Retinal pigment epithelial cell (primary cell): ENCODE results near the gene RAD52.

Source experiments
- DNase-seq: peaks from one replicate; pipeline ENCODE4 v3.0.0-alpha.2; 2010; ENCODE audit warnings: low read depth
- H3K4me3 ChIP-seq: 2 replicates; pipeline ENCODE4 v1.5.1; 2011; ENCODE audit warnings: mild to moderate bottlenecking, low read length, control low read depth, moderate library complexity
- TF ChIP-seq, protein P1 (sequence below): conservative IDR thresholded peaks from 2 replicates; pipeline ENCODE4 v1.5.1; 2011; ENCODE audit warnings: low read depth, low read length, control low read depth, inconsistent platforms

Gene RAD52

DNA sequence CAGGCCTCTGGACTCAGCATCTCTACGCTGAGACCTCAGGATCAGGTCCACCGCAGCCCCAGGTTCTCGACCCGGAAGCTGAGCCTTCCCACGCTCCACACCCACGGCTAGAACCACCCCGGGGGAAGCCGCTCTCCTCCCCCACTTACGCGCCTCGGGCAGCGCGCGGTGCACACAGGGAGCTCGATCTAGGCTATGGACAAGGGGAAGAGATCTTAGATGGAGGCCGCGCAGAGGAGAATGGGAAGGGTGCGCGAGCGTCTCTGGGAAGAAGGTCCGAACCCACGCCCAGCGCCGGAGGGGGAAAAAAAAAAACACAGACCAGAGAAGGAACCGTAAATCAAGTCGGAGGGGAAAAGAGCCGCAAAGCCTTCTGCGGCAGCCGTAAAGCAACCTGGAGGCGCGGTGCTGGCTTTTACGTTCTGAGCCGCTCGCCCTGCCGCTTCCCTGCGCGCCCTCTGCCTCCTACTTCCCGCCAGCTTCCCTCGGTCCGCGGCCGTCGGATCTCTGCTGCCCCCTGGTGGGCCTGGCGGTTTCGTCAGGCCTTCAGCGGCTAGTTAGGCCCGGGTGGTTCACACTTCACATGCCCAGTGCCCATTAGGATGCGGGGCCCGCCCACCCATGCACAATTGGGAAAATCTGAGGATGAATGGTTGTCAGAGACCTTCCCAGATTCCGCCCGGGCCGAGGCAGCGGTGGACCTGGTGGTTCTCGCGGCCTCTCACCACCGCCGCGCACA, at the start of gene RAD52:
RAD52 (minus strand) TSS at position 242 of the 739 bp plus-strand sequence. CDS start 16,636 bp downstream, outside the sequence.
- TF ChIP-seq, protein P1, sequence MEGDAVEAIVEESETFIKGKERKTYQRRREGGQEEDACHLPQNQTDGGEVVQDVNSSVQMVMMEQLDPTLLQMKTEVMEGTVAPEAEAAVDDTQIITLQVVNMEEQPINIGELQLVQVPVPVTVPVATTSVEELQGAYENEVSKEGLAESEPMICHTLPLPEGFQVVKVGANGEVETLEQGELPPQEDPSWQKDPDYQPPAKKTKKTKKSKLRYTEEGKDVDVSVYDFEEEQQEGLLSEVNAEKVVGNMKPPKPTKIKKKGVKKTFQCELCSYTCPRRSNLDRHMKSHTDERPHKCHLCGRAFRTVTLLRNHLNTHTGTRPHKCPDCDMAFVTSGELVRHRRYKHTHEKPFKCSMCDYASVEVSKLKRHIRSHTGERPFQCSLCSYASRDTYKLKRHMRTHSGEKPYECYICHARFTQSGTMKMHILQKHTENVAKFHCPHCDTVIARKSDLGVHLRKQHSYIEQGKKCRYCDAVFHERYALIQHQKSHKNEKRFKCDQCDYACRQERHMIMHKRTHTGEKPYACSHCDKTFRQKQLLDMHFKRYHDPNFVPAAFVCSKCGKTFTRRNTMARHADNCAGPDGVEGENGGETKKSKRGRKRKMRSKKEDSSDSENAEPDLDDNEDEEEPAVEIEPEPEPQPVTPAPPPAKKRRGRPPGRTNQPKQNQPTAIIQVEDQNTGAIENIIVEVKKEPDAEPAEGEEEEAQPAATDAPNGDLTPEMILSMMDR: peak; percentile 88
- H3K4me3 ChIP-seq: peak within 1 kb of the TSS; percentile 78
- peak; percentile 97 for DNase-seq

DNA sequence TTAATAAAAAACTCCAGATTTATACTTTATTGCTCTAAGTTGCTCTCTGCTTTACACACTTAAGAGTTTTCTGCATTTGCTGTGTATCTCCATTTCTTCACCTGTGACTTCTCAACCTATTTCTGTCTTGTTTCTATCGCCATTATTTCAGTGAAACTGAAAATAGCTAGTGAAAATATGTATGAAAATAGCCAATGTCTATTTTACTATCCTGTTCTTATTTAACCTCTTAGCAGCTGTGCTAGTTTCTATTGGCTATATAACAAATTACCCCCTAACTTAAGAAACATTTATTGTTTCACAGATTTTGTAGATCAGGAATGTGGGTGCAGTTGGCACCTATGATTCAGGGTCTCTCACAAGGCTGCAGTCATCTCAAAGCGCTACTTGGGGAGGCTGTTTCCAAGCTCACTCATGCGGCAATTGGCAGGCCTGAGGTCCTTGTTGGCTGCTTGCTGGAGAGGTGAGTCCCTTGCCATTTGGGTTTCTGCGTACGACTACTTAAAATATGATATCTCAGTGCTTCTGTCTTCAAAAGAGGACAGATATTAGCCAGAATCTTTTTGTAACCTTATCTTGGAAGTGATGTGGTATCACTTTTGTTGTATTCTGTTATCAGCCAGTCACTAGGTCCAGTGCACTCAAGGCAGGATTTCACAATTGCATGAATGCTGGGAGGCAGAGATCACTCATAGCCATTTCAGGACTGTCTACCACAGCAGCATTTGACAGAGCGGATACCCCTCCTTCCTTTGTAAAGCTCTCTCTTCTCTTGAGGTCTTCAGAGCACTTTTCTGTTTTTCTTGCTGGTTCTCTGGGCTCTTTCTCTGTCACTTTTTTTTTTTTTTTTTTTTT, 48.8 kb upstream of the RAD52 start:
- no peak overlapping the region for H3K4me3 ChIP-seq
- DNase-seq: no peak
- TF ChIP-seq, protein P1: no peak

DNA sequence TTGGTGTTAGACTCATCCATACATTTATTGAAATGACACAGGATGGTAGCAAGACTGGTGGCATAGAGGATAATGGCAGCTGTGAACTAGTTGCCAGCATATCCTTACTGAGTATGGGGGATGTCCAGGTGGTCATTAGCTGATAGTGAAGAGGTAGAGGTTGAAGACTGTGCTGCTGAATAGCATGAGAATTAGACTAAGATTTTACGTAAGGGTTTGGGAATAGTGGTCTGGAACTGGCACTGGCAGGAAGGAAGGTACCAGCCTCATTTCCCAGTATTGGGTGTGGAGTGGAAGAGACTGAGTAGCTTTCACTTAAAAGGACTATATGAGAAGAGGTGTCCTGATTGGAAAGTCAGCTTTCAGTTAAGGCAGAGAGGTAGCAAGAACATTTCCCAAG, 48.0 kb upstream of the RAD52 start:
- TF ChIP-seq, protein P1: no peak
- H3K4me3 ChIP-seq: no peak overlapping the region
- no peak for DNase-seq

DNA sequence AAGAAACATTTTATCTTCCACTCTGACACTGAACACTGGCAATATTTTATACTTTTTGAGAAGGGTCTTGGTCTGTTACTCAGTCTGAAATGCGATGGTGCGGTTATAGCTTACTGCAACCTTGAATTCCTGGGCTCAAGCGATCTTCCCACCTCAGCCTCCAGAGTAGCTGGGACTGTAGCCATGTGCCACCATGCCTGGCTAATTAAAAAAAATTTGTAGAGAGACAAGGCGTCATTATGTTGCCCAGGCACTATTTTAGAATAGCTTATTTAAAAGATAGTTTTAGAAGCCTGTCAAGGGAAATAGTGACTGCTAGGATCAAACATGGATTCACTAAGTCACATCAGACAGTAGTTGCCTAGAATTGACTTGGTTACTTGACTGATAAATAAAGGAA, 47.4 kb upstream of the RAD52 start:
- TF ChIP-seq, protein P1: no peak
- DNase-seq: no peak
- H3K4me3 ChIP-seq: no peak overlapping the region

DNA sequence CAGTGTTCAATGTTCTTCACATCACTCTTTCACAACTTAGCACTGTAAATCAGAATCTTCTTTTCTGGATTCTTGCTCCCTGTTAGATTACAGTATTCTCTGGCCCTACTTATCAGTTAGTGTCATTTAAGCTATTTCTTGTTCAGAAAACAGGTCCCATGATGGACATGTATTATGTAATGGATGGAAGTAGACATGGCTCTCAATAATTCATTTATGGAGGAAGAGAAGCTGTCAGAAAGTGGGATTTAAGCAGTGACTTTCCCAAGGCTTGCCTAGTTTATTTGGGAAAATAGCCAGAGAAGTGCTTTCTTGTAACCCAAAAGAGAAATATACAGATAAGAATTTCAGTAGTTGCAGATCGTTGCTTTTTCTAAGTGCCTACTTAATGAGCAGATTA, 43.2 kb upstream of the RAD52 start:
- DNase-seq: no peak
- TF ChIP-seq, protein P1: no peak
- no peak overlapping the region for H3K4me3 ChIP-seq

DNA sequence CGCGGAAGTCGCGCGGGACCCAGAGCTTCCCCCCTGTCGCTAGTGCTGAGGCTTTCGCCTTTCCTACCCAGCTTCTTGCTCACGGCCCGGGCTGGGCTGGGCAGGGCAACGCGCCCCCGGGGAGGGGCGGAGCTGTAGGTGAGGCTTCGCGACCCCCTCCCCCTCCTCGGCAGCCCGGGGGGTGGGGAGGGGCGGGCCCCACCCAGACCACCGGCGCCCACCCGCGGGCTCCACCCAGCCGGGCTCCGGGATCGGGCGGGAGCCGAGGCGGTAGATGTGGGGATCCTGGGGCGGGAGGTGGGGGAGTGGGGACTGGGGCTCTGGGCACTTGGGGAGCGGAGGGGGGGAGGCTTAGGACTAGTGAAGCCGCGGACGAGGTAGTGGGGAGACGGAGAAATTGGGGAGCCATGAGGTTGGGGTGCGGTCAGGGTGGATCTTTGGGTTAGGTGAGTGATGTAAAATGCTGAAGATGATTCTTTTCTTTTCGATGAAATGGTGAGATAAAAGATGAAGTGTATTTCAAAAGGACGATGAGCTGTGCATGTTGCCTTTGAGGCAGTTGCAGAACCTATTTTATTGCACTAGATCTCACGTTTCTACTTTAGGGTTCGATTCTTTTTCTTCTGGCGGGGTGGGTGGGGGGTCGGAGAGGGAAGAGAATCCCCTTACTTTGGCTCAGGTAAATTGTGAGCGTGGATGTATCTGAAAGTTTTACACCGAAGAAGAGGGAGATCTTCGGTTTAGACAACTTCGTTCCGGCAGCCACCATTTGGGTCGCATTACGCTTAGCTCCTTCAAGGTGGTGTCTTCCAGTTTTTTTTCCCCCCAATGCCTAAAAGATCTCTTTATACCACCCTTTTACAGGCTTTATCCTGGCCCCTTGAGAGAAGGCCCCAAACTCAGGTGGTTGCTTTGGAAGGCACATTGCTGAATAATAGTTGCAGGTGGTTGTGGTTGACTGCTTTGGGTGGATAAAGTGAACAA, 42.1 kb upstream of the RAD52 start:
- TF ChIP-seq, protein P1: no peak
- peak overlapping the region; percentile 63 for H3K4me3 ChIP-seq
- DNase-seq: no peak
